ENCODE measurements around the gene GPR84.

DNA sequence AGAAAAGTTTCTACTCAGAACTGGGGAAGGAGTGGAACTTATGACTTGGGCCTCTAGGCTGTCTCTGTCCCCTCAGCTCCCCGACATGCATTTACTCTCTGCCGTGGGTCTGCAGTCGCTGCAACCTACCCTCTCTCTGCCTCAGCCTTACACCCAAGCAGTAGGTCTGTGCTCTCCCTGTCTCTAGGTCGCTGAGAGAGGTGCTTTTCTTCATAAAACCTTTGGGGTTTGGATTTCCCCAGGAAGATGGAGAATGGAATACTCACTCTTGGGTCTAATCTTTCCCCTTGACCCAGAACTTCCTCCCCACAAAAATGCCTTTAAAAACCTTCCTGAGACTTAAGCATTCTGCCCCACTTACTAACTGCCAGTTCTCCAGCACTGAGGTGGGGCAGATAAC is 12.9 kb downstream of the GPR84 start:
- TF ChIP-seq EZH2 (IDR thresholded peaks at IDR 0.05; ENCODE audit: borderline replicate concordance, low read length): no peak
- TF ChIP-seq, protein P1, sequence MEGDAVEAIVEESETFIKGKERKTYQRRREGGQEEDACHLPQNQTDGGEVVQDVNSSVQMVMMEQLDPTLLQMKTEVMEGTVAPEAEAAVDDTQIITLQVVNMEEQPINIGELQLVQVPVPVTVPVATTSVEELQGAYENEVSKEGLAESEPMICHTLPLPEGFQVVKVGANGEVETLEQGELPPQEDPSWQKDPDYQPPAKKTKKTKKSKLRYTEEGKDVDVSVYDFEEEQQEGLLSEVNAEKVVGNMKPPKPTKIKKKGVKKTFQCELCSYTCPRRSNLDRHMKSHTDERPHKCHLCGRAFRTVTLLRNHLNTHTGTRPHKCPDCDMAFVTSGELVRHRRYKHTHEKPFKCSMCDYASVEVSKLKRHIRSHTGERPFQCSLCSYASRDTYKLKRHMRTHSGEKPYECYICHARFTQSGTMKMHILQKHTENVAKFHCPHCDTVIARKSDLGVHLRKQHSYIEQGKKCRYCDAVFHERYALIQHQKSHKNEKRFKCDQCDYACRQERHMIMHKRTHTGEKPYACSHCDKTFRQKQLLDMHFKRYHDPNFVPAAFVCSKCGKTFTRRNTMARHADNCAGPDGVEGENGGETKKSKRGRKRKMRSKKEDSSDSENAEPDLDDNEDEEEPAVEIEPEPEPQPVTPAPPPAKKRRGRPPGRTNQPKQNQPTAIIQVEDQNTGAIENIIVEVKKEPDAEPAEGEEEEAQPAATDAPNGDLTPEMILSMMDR (IDR thresholded peaks at IDR 0.05; ENCODE audit: low read length): no peak

Data from OCI-LY1 (cell line).